K562 (cell line): Measurements from ENCODE around the gene HAS3. TPM values are rescaled to one million over a fixed set of nuclear protein-coding genes. Genes with fewer than 3 reads are reported as not detected.

ENCODE experiments used
- THRA ChIP-seq: fragments of 450-650 bp; IDR thresholded peaks from 2 replicates; pipeline ENCODE4 v1.6.1; 2017; ENCODE audit warnings: mild to moderate bottlenecking, moderate library complexity
- ZBTB40 ChIP-seq, 2 experiments: fragments of 450-650 bp in 1 of 2; sonication (generic) in 1 of 2; formaldehyde crosslinking in 1 of 2; IDR thresholded peaks; 2 replicates each; pipeline versions ENCODE4 v1.7.1 to v1.9.0; 2016 to 2022; ENCODE audit warnings: inconsistent platforms in 1 of 2, mild to moderate bottlenecking in 1 of 2, missing genetic modification reagents in 1 of 2
- ZNF592 ChIP-seq: fragments of 450-650 bp; IDR thresholded peaks from 2 replicates; pipeline ENCODE4 v1.6.1; 2017; ENCODE audit warnings: antibody characterized with exemption, mild to moderate bottlenecking
- ZSCAN32 ChIP-seq: fragments of 450-650 bp; formaldehyde crosslinking; IDR thresholded peaks from 2 replicates; pipeline ENCODE4 v1.4.0; 2020; ENCODE audit warnings: mild to moderate bottlenecking, moderate library complexity
- polyA plus RNA-seq, 8 experiments: library from polyadenylated mRNA; depleted of rRNA in 4 of 8; stranded (reverse) in 5 of 8; unstranded in 3 of 8; fragments of >200 nt; fragmentation: Nextera tagmentation in 2 of 8; fragmentation: Illumina TruSeq in 1 of 8; extraction: Ambion mirVana in 2 of 8; extraction: Trizol in 1 of 8; gene quantifications; 2 replicates each; pipeline versions ENCODE4 v1.2.1 to v1.2.3, GENCODE V29; 2011 to 2014; ENCODE audit warnings: inconsistent platforms in 1 of 8, missing spikeins in 1 of 8
- total RNA-seq, 7 experiments: library from RNA; depleted of rRNA in 6 of 7; stranded (reverse); fragments of >200 nt in 6 of 7; fragmentation: Illumina TruSeq in 2 of 7; extraction: Trizol in 2 of 7; gene quantifications; 2 replicates each; pipeline versions ENCODE4 v1.2.1 to v1.2.3, GENCODE V29; 2011 to 2021; ENCODE audit warnings: low replicate concordance in 1 of 7

The HAS3 gene
- total and polyA plus RNA-seq, 9 of the 15 experiments (the other 6 are each of a cell fraction or from before 2014, with no cell fraction given) = 0.04 to 0.33 (median 0.13) TPM; not detected in 1

GRCh38 chr16:69132424-69133252, 27.2 kb downstream of the HAS3 start, which contains the start of the genes CHTF8 and UTP4 (continued):
- TF ChIP-seq ZBTB40 (IDR thresholded peaks at IDR 0.05) (peak; percentile 92), ZBTB40 (CRISPR knock-in tag; IDR thresholded peaks at IDR 0.05) (no peak), THRA (no peak), ZNF592 (0 out of 2 replicates have a peak, but pooled peaks have one; percentile 35), ZSCAN32 (CRISPR knock-in tag) (no peak)
